Measurements from ENCODE around the gene GPC5.
"Not testable (repeated sequence)": the region's sequence is repeated elsewhere in the genome, so short reads cannot be mapped to it uniquely, and the experiment has no call there.

The GPC5 gene

GRCh38 chr13:91398413-91399188 lies at the start of gene GPC5:
GPC5 (plus strand) TSS chr13:91398621.
- DNase-seq = peak; percentile 3 to 30

- DNase-seq = peak; percentile 47 to 69
Observed at GRCh38 chr13:91348906-91349435, 49.5 kb upstream of the GPC5 start.

- no peak for DNase-seq
Observed at GRCh38 chr13:91349992-91350911, 48.2 kb upstream of the GPC5 start.

- no peak for DNase-seq
Observed at GRCh38 chr13:91351123-91351522, 47.3 kb upstream of the GPC5 start.

GRCh38 chr13:91351980-91352379 lies 46.4 kb upstream of the GPC5 start:
- DNase-seq = no peak

GRCh38 chr13:91352891-91353290 lies 45.5 kb upstream of the GPC5 start:
- not testable (repeated sequence) for DNase-seq

- DNase-seq = no peak
Observed at GRCh38 chr13:91353494-91353893, 44.9 kb upstream of the GPC5 start.

- no peak for DNase-seq
Observed at GRCh38 chr13:91355099-91355825, 43.2 kb upstream of the GPC5 start.

- DNase-seq = no peak
Observed at GRCh38 chr13:91355826-91356710, 42.4 kb upstream of the GPC5 start.

GRCh38 chr13:91356919-91357612 lies 41.4 kb upstream of the GPC5 start:
- DNase-seq = no peak

- DNase-seq = no peak
Observed at GRCh38 chr13:91357613-91358386, 40.6 kb upstream of the GPC5 start.

- no peak for DNase-seq
Observed at GRCh38 chr13:91358387-91358782, 40.0 kb upstream of the GPC5 start.

- no peak for DNase-seq
Observed at GRCh38 chr13:91359111-91359510, 39.3 kb upstream of the GPC5 start.

GRCh38 chr13:91359631-91360030 lies 38.8 kb upstream of the GPC5 start:
- DNase-seq = no peak

GRCh38 chr13:91360246-91360751 lies 38.1 kb upstream of the GPC5 start:
- no peak for DNase-seq

GRCh38 chr13:91361755-91362271 lies 36.6 kb upstream of the GPC5 start:
- DNase-seq = no peak

- no peak for DNase-seq
Observed at GRCh38 chr13:91362908-91363307, 35.5 kb upstream of the GPC5 start.

- no peak for DNase-seq
Observed at GRCh38 chr13:91368101-91368500, 30.3 kb upstream of the GPC5 start.

- DNase-seq = no peak
Observed at GRCh38 chr13:91368676-91369440, 29.6 kb upstream of the GPC5 start.

Data from SW 1271 (cell line).